Cerebellar nuclear complex (tissue), 1 donor: ENCODE data around the gene OTUD5.

Source experiments
- DNase-seq, 2 experiments: peaks; one replicate each; lab custom pipeline; 2025; lab: John Stamatoyannopoulos, UW

OTUD5 gene

DNA sequence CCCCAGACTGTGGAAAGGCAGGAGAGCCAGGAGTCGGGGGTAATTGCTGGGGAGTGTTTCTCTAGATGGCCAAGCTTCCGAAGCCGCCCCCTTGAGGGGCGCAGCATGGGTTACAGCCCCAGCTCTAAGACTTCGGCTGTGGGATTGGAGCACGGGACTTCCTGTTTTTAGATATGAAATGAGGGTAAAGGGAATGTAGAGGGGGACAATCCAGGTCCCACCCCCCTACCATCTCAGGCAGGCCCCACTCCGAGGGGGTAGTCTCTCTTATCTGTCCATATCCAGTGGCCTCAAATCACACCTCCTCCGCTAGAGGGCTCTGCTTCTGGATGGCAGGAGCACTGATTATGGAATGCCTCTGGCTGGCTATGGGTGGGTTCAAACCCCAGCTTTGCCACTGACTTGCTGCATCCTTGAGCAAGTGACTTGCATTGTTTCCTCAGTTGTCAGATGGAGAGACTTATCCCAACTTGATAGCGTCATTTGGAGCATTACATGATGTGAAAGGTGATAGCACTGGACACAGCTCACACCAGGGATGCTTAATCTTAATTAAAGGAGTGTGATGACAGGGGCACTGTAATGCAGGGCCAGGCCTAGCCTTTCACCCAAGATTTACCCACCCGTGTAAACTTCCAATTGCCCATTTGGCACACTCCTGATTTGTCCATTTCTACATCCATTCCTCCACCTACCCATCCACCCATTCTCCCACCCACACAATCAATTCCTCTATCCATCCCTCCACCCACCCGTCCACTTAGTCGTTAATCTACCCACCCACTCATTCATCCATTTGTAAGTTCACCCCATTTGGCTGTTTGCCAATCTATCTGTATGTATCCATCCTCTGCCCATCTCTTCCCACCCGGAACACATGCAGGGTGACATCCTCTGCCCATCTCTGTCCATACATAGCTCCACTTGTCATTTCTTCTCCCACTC lies 15.1 kb upstream of the OTUD5 start:
- DNase-seq, result no peak

DNA sequence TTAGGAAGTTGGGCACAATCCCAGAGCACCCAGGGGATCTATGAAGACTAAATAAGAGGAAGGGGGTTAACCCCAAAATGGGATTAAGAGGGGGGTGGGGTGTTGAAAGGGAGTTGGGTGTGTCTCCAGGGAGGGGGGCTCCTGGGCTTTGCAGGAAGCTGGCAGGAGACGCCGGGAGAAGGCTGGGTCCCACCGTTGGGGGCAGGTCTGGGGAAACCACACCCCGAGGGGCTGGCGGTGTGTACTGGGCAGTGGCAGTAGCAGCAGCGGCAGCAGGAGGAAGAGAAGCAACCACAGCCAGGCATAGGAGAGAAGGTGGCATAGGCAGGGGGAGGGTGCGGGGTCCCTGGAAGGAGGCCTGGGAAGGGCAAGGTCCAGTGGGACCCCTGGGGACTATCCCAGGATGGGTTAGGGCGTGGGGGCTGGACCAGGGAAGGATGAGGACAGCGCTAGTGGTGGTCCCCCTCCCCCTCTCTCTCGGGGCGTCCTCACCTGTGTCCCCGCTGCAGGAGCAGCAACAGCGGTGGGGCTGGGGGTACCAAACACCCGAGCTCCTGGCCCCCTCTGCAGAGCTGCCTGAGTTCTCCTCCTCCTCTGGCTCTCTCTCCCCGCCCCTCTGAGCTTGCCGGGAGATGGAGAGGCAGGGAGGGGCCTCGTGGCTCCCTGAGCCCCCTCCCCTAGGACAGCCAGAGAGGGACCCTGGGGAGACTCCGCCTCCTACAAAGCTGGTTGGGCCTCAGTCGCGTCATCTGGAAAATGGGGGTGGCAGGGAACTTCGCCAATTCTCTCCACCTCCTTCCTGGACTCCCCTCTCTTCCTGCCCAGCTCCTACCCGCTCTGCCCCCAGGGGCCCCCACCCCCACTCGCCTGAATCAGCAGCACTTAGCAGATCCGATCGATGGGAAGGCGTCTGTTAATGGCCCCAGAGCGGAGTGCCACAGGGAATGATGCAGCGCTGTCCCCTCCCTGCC lies 14.1 kb upstream of the OTUD5 start, which contains the start of gene KCND1:
Gene KCND1 (minus strand): TSS at position 596 of the 971 bp plus-strand sequence. CDS start 1,573 bp downstream, outside the sequence.
- DNase-seq, result no peak

- DNase-seq, result no peak
These were observed 12.1 kb upstream of the OTUD5 start for GRCh38 chrX:48969471-48969870.

- no peak for DNase-seq
These were observed 11.0 kb upstream of the OTUD5 start for GRCh38 chrX:48968377-48968776.

DNA sequence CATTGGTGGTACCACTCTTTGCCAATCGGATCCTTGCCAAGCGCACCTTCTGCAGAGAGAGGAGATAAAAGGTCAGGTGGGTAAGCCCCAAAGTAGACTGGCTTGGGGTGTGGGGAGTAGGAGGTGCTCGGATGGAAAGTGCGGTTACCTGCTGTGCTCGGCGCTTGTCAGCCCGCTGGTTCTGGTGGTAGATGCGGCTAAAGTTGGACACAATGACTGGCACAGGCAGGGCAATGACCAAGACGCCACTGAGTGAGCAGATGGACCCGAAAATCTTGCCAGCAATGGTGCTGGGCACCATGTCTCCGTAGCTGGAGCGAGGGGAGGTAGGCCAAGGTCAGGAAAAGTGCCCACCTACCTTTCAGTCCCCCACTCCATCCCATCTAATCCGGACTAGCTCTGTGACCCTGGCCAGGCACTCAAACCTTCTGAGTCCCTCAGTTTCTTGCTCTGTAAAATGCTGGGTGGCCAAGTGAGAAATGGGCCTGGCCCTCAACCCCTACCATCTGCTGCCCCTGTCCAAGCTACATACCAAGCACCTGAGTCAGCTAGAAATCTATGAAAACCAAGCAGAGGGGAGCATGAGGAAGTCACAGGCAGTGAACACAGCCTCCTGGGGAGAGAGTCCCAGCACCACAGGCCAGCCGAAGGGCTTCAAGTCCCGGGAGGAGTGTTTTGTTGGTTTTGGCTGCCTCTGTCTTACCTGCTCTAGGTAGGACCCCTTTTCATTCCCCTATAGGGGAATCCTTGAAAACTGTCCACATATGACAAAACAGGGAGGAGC lies 9.6 kb upstream of the OTUD5 start:
- peak in 1 of 2 experiments; percentile 7 for DNase-seq

- no peak for DNase-seq
These were observed 8.6 kb upstream of the OTUD5 start for GRCh38 chrX:48965959-48966358.

- no peak for DNase-seq
These were observed 4.2 kb upstream of the OTUD5 start for GRCh38 chrX:48961585-48962091.

GRCh38 chrX:48960291-48960690 lies 2.9 kb upstream of the OTUD5 start:
- no peak for DNase-seq

- no peak for DNase-seq
These were observed 1.3 kb upstream of the OTUD5 start for GRCh38 chrX:48958635-48959094.

GRCh38 chrX:48957827-48958634 lies 624 bp upstream of the OTUD5 start:
- DNase-seq, result peak; percentile 80 to 87

DNA sequence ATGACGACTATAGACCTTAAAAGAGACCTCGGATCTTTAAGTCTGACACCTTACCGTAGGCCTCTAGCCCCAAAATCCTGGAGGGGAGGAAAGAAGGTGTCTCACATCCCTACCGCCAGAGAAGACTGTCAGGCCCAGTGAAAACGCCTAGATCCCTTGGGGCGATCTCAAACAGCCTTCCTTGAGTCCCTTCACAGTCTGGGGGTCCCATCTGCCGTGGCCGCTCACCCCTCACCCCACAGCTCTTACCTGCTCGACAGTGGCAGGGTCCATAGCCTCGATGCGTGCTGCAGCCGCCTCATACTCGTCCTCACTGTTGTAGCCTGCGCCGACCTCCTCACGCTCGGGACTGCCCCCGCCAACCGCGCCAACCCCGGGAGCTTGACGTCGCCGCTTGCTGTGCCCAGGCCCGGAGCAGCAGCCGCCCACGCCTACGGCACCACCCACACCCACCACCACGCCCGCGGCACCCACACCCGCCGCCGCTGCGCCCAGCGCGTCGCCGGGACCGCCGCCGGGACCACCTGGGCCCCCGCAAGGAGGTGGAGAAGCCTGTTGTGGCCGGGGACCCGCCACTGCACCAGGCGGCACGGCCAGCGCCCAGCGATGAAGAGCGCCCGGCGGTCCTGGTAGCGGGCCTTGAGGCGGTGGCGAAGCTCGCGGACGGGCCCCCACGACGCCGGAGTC lies 536 bp downstream of the OTUD5 start:
- DNase-seq, result no peak

DNA sequence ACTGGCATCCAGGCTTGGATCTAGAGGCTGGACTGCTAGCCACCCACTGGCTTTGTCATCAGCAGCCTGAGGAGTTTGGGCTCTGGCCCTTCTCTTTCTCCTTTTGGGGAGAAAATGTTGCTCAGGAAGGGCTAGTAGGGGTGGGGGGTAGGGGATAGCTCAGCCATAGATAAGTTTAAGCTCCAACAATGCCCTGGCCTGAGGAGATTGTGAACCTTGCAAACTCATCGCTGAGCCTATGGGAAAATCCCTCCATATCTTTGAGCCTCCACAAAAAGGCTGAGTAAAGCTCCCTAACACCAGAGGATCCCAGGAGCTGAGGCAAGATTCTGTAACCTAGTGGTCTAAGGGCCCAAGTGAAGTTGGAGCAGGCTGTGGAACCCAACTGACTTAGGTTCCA lies 8.8 kb downstream of the OTUD5 start:
- DNase-seq, result no peak

- peak in 1 of 2 experiments; percentile 3 for DNase-seq
These were observed 11.7 kb downstream of the OTUD5 start for GRCh38 chrX:48945517-48946348.

DNA sequence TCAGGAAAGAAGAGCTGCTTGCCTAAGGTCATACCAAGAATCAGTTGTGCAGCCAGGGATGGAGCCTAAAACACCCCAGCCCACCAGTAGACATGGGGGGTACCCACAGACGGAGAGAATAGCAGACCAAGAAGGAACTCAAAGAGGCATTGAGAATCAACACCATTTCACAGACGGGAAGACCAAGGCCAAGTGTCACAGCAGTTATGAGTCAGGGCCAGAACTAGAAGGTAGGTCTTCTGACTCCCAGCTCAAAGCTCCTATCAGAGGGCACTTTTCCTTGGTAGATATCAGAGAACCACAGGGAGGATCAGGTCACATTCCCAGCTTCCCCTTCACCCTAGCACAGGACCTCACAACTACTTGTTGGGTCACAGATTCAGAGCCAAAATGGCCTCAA lies 14.5 kb downstream of the OTUD5 start:
- no peak for DNase-seq

GRCh38 chrX:48940404-48940955 lies 16.9 kb downstream of the OTUD5 start:
- no peak for DNase-seq

- no peak for DNase-seq
These were observed 17.7 kb downstream of the OTUD5 start for GRCh38 chrX:48939524-48940228.

DNA sequence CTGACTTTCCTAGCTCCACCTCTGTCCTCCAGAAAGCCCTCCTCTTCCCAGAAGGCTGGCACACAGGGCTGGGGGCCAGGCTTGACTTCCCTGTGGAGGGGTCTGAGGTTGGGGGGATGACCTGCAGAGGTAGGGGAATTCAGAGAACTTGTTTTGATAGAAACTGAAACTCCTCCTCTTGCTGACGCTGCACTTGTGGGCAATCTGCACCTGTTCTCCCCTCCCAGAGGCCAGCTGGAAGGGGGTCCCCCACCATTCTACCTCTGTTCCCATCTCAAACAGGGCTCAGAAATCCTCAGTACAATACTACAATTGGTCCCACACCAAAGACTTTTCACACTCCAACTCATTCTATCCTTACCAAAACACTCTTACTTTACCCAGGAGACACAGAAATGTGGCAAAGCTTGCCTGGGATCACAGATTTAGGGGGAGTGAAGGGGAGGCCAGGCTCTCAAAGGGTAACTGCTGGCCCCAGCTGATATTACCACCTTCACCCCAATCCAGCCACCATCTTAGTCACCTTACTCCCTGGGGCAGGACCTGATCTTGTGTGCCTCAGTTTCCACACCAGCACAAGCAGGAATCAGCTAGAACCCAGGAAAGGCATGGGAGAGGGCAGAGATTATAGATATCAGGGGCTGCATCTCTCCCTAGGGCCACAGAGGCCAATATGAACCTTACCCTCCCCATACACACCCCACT lies 18.5 kb downstream of the OTUD5 start:
- no peak for DNase-seq
